Colon (tissue), 2 donors: Measurements from ENCODE around the gene ACTR6.
"Not testable (repeated sequence)": the region's sequence is repeated elsewhere in the genome, so short reads cannot be mapped to it uniquely, and the experiment has no call there.

Experiments used
- FAIRE-seq: peaks from 2 replicates; lab custom pipeline; 2012; peaks lifted over from hg19 to GRCh38; lab: Jason Lieb, UNC
- donor health status: control.
- donor health status: control.

ACTR6 gene

DNA sequence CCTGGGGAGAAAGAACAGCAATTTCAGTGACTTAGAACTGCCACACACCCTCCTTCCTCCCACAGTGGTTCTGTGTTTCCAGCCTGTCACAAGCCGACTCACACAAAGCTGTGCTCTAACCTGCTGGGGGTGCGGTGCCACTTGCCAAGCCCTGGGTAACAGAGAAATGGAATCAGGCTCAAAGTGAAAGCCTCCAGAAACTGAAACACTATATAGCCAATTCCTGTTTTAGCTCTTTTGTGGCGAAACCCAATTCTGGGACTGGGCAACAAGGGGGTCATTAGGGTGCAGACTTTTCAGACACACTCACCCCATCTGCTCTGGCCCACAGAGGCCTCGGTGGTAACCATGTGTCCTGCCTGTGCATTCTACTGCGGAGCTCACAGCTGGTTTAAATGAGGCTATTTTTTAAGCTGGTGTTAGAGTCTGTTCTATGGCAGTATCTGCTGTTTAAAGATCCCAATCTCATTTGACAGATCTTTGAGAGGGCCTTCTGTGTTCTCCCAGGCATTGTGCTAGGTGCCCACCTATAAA lies 15.2 kb upstream of the ACTR6 start:
- no peak for FAIRE-seq

DNA sequence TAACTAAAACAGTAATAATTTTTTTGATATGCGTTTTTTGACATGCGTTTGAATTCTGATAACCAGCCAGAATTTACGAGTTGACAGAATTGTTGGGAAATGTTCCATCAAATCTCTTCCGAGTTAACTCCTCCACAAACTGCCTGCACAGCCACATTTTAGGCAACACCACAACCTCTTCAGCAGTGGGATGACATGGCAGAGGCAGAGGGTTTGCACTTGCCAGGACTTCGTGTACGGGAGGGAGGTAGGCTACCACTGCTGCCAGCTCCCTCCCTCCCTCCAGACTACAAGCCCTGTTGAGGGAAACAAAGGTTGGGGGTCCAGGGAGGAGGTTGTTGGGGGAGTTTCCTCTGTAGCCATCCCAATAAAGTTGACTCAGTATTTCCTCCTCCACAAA lies 14.5 kb upstream of the ACTR6 start:
- FAIRE-seq: no peak

DNA sequence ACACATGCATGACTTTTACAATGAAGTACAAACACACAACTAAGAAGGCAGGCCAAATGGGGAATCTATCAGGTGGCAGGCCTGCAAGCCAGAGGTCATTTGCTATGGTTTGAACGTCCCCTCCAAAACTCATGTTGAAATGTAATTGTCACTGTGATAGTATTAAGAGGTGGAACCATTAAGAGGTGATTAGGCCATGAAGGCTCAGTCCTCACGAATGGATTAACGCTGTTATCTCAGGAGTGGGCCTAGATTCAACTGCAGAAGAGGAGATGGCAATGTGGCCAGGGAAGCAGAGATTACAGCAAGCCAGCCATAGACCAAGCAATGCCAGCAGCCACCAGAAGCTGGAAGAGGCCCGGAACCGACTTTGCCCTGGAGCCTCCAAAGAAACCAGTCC lies 13.5 kb upstream of the ACTR6 start:
- FAIRE-seq: no peak

DNA sequence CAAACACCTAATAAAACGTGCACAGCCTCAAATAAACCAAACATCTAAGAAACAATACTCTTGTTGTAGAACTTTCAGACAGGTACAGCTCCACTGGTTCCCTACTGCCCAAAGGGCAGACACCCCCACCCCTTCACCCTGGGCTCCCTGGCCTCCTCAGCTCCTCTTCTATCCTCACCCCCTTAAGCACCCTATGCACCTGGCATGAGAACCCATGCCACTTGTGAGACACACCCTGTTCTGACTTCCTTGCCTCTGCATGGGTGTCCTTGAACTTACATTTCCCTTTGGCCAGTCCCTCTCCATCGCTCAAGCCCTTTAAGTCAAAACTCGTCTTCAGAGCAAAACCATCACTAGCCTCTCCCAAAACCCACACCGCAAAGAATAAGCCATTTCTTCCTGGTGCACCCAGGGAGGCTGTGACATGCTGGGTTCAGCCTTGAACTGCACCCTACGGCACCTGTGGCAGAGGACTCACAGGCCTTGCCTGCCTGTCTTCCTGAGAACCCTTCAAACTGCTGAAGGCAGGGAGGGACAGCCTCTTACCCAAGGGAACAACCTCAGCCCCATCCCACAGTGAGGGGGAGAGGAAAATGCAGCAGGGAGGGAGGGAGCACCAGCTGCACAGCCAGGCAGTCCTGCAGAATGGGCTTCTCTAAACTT lies 12.6 kb upstream of the ACTR6 start:
- FAIRE-seq: no peak

DNA sequence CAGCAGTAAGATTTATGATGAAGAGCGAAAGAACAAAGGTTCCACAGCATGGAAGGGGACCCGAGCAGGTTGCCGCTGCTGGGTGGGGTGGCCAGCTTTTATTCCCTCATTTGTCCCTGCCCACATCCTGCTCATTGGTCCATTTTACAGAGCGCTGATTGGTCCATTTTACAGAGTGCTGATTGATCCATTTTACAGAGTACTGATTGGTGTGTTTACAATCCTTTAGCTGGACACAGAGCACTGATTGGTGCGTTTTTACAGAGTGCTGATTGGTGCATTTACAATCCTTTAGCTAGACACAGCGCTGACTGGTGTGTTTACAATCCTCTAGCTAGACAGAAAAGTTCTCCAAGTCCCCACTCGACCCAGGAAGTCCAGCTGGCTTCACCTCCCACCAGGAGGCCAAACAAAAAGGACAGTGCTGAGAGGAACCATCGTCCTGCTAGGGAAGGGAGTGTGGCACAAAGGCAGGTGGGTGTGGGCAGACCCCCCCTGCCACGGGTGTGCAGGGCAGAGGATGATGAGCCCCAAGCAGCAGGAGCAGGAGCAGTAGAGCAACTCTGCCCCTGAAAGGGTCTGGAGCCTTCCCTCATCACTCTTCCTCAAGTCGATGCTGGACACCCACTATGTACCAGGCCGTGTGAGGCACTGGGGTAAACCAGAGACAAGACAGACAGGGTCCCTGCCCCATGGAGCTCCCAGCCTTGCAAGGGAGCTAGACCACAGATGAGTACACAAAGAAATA lies 11.6 kb upstream of the ACTR6 start:
- FAIRE-seq: not testable (repeated sequence)

DNA sequence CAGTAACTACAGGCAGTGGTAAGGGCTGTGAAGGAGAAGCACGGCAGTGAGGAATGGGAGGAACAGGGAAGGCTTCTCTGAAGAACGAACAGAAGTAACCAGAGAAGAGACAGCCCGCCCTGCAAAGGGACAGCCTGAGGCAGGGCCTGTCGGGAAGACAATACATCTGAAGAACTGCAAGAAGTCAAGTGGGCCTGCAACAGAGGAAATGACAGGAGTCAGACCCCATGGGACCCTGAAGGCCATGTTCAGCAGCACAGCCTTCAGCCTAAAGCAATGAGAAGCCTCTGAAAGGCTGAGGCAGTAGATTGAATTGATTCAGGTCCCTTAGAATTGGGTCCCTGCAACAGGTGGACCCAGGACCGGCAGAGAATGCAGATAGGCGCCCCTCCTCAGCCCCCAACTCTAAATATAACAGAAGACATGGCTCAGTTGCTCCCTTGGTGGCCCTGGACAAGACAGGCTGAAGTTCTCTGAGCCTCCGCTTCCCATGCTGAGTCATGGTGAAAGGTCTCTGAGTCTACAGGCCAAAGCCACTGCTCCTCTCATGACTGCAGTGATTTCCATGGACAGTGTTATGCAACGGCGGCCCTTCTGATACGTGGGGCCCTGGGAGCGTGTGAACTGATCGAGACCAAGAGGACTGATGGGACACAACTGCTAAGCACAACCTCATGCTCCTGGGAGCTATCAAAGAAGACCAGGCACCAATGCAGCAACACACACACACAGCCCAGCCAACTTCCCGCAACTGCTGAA lies 10.8 kb upstream of the ACTR6 start:
- no peak for FAIRE-seq

DNA sequence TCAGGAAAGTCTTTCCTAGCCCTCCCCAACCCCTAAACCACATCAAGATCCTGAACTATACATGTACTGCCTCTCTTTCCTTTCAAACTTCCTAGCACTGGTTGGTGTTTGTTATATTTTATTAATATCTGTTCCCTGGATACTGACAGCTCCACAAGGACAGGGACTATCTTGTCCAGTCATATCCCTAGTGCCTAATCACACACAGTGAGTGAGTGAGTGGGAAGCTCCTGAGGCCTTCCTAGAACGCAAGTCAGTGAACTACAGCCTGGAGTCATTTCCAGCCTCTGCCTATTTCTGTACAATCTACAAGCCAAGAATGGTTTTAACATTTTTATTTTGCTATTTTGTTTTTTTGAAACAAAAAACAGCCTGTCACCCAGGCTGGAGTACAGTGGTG lies 7.5 kb upstream of the ACTR6 start:
- FAIRE-seq: no peak

DNA sequence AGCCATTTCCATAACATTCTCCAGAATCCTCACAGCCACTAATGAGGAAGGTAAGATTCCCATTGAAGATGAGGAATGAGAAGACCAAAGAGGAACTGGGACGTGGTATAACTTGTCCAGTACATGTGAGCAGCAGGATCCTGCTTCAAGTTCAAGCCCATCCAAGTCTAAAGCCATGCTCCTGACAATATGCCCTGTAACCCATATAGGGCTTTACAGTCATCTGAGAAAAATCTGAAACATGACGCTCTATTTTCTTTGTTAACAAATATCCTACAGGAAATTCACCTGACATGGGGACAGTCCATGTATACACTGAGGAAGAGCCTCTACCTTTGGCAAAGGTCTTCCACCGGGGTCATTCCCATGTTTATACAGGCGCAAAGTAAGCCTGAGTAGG lies 3.1 kb upstream of the ACTR6 start:
- FAIRE-seq: no peak

DNA sequence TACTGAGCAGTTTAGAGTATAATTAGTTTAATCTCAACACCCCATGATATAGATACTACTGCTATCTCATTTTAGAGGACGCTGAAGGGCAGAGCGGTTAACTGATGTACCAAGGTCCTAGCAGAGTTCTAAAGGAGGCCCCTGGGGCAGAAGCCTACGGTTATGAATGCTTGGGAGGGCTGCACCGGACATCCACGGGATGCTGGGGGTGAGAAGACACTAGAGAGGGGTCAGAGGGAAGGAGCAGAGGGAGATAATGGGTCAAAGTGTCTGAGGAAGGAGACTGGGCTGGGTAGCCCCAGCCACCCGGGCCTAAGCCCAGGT lies 1.6 kb upstream of the ACTR6 start:
- no peak for FAIRE-seq

DNA sequence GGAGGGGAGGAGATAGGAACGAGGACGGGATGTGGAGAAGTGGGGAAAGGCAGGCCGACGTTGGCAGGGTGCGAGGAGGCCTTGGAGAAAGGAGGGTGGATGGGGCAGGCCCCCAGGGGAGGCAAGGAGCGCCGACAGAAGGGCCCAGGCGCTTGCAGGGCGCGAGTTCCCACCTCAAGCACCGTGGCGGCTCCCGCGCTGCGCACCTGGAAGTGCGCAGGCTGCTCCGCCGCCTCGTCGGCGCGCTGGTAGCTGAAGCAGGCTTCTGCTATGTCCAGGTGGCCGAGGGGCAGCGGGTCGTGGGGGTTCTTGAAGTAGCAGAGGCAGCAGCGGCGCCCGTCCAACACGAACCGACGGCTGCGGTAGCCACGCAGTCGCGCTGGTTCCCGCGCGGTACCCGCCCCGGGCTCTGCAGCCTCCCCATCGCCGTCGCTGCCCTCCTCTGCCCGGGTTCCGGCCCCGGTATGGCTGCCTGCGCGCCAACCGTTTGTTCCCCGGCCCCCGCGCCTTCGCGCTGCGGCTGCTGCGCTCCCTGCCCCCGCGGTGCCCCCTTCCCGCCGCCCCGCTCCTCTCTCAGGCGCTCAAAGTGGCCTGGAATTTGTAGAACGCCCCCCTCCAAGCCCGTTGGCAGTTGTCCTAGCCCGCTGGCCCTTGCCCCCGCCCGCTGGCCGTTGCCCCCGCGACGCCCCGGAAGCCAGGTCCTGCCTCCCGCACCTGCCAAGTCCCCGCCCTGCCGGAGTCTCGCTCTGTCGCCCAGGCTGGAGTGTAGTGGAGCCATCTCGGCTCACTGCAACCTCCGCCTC lies 1.1 kb upstream of the ACTR6 start:
- FAIRE-seq: no peak

DNA sequence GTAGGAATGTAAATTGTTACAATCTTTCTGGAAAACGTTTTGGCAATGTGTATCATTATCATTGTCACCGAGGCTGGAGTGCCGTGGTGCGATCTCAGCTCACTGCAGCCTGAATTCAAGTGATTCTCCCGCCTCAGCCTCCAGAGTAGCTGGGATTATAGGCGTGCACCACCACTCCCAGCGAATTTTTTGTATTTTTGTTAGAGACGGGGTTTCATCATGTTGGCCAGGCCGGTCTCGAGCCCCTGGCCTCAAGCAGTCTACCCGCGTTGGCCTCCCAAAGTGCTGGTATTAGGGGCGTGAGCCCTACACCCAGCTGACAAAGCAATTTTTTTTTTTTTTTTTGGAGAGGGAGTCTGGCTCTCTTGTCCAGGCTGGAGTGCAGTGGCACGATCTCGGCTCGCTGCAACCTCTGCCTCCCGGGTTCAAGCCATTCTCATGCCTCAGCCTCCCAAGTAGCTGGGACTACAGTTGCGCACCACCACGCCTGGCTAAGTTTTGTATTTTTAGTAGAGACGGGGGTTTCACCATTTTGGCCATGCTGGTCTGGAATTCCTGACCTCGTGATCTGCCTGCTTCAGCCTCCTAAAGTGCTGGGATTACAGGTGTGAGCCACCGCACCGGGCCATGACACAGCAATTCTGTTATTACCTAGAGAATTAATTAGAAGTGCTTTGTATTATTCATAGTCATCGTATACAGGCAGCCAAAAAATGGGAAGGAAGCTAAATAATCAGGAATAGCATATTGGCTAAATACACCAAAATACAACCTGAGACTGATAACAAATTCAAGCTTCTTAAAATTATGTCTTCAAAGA lies 1.2 kb downstream of the ACTR6 start:
- FAIRE-seq: no peak

DNA sequence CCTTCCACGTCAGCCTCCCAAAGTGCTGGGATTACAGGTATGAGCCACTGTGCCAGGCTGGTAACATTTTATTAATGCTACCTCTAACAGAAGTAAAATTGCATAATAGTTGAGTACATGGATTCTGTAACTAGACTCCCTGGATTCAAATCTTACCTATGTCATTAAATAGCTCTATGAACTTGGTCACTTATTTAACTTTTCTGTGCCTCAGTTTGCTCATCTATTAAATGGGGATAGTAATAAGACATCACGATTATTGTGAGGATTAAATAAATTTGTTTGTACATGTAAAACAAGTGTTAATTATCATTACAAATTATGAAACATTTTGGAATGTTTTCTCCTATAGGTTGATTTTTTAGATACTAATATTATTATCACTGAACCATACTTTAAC lies 6.7 kb downstream of the ACTR6 start:
- FAIRE-seq: no peak

DNA sequence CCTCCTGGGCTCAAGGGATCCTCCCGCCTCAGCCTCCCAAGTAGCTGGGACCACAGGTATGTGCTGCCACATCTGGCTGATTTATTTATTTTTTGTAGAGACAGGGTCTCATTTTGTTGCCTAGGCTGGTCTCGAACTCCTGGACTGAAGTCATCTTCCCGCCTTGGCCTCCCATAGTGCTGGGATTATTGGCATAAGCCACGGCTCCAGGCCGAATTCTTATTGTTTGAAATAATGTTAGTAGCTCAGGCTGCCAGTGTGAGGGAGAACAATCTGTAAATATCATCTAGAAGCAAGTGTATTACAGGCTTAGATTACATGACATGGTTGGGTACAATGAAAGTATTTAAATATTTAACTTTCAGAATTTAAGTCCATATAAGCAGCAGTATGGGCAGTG lies 8.2 kb downstream of the ACTR6 start:
- no peak for FAIRE-seq

DNA sequence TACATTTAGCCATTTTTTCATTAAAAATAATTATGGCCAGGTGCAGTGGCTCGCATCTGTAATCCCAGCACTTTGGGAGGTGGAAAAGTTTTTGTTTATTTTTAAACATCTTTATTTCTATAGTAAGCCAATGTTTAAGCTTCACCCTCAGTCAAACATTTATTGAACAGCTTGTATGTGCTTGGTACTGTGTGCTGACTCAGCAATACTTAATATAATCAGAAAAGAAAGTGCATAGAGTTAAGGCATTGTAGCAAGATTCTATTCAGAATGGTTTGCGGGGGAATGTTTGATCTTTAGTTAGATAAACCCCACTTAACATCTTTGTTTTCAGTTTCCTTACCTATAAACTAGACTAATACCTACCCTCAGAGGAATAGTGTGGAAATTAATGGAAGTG lies 11.1 kb downstream of the ACTR6 start:
- FAIRE-seq: no peak

DNA sequence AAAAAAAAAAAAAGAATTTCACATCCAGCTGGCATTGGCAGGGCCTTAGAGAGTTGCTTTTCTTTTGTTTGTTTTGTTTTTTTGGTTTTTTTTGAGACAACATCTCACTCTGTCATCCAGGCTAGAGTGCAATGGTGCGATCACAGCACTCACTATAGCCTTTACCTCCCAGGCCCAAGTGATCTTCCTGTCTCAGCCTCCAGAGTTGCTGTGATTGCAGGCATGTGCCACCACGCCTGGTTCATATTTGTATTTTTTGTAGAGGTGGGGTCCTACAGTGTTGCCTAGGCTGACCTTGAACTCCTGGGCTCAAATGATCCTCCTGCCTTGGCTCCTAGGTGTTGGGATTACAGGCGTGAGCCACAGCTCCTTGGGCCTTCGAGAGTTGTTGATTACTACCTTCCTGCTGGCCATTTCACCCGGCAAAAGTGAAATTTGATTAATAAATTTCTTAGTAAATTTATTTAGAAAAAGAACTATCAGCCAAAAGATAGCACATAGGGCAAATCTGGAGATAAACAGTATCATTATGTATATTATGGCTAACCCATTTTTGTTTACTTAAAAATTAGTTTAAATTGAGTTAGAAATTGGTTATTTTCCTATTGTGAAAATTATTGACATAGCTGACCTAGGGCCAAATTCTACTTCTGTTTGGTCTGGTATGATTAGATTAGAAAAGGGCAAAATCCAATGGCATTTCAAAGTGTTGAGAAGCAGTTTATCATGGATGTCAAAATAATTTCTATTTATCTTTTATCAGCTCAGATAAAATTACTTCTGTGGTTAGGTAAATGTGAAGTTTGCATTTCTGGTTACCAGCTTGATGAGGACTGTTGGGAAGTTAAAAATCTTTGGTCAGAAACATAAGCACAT lies 12.6 kb downstream of the ACTR6 start:
- FAIRE-seq: no peak

DNA sequence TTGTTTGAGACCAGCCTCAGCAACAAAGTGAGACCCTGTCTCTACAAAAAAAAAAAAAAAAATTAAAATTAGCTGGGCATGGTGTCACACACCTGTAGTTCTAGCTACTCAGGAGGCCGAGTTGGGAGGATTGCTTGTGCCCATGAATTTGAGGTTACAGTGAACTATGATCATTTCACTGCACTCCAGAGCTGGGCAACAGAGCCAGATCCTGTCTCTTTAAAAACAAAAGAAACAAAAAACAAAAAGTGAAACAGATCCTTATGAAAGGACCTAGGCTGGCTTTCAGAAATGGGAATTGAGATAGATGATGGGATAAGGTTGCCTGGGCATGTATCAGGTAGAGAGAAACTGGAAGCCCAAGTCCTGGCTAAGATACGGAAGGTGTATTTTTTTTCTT lies 13.9 kb downstream of the ACTR6 start:
- FAIRE-seq: no peak

DNA sequence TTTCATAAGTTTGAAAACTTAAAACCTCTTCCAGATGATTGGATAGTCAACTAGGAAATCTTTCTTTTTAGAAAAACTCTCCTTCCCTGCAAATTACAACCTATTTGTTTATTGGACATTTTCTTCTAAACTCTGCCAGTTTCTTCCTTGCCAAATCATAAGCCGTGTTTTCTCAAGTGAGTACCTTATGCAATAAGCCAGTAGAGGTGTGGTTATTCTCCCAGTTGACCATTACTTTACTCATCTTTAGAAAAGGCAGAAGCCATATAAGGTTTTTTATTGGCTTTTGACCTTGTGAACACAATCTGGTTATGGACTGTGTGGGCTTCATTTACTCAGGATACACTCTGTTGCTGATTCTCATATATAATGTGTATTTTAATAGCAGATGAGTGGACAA lies 14.6 kb downstream of the ACTR6 start:
- FAIRE-seq: no peak

DNA sequence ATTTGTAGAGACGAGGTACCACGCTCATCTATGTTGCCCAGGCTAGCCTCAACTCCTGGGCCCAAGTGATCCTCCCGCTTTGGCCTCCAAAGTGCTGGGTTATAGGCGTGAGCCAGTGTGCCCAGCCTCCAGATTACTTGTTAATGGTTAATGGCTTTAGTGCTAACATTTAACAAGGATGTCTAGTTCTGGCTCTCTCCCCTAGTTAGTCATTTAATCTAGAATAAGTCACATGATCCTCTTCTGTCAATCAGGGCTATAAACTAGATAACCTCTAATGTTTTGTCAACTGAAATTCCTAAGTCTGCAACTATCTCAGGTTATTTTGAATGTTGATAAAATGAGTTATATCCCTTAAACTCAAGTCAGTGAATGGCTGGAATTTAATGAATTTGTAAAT lies 15.7 kb downstream of the ACTR6 start:
- no peak for FAIRE-seq

DNA sequence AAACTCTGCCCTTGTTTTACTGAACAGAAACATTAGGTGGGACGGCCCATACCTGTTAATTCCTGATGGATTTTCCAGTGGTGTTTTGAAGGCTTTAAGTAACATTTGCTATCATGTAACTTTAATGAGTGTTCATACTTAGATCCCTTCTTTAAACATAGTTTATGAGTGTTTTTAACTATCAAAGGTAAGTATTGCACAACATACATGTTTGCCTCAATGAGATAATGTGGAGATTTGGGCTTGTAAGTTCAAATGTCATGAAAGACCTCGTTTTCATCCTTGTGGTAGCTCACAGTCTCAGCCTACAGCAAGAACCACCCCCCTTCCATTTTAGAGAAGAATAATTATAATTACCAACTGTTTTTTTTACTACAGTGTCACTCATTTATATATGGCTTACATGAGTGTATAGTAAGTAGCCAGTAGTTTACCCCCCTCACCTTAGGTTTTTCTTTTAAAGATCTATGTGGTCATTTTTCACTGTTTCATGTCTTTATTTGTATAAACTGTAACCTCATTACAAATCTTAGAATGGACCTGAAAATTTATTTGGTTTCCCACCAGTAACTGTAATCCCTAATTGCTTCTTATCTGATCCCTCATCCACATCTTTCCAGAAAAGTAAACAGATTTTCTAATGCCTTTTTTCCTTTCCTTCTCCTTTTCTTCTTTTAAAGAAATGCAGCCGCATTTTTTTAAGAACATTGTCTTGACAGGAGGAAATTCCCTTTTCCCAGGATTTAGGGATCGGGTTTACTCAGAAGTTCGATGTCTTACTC lies 18.9 kb downstream of the ACTR6 start:
- FAIRE-seq: no peak

DNA sequence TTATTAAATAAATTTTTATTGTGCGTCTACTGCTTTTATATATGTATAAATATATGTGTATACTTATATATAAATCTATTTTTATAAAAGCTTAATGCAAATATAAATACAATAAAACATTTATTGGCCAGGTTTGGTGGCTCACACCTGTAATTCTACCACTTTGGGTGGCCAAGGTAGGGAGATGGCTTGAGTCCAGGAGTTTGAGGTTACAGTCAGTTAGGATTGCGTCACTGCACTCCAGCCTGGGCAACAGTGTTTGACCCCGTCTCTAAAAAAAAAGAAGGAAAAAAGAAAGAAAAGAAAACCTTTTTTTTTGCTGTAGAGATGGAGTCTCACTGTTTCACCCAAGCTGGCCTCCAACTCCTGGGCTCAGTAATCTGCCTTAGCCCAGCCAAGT lies 20.9 kb downstream of the ACTR6 start:
- no peak for FAIRE-seq
